Measurements from ENCODE around the gene CALY.
A peak's percentile ranks its signal among the peaks of the same experiment; 100 is the strongest.

CALY gene

DNA sequence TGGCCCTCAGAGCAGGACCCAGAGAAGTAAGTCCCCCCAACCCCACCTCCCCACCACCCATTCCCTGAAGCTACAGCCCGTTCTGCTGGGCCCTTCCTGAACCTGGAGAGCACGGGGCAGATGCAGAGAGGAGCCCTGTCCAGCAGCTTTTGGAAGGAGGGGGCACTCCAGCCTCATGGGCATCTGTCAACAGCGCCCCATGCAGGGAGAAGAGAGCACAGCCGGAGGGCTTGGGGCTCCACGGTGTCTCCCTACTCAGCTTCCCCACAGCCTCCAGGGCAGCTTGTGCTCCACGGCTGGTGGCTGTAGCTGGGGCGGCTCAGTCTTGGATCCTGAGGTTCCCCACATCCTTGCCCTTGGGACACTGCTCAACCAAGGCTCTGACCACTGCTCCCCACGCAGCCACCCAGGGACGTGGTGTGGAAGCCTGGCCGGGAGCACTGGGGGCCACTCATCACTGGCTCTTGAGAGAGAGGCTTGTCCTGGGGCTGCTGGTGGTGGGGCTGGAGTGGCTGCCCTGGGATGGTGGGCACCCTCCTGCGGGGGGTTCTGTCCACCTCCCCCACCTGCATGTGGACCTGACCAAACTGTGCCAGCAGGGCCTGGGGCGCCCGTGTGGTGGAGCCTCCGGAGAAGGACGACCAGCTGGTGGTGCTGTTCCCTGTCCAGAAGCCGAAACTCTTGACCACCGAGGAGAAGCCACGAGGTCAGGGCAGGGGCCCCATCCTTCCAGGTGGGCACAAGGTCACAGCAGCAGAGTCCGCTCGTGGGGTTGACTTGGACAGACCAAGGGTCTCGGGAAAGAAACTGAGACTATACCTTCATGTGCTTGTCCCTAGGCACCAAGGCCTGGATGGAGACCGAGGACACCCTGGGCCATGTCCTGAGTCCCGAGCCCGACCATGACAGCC, 15.0 kb upstream of the CALY start:
- no peak for DNase-seq (ENCODE audit: low read depth in 2 of 2)

DNA sequence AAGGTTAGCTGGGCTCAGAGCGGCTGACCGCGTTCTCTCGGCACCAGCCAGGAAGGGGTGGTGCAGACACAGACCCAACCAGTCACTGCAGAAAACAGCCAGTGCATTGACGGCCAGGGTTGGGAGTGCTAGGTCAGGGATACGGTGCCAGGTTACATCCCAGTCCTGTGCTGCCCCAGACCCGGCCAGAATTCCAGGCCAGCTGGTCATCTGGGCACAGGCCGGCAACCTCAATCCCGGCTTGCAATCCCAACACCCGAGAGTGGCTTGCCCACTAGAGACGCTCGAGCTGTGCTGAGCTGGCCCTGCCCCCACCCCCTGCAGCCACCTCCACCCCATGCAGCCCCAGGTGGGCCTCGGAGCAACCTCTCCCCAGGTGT, 14.2 kb upstream of the CALY start:
- DNase-seq (ENCODE audit: low read depth in 2 of 2) = no peak

DNA sequence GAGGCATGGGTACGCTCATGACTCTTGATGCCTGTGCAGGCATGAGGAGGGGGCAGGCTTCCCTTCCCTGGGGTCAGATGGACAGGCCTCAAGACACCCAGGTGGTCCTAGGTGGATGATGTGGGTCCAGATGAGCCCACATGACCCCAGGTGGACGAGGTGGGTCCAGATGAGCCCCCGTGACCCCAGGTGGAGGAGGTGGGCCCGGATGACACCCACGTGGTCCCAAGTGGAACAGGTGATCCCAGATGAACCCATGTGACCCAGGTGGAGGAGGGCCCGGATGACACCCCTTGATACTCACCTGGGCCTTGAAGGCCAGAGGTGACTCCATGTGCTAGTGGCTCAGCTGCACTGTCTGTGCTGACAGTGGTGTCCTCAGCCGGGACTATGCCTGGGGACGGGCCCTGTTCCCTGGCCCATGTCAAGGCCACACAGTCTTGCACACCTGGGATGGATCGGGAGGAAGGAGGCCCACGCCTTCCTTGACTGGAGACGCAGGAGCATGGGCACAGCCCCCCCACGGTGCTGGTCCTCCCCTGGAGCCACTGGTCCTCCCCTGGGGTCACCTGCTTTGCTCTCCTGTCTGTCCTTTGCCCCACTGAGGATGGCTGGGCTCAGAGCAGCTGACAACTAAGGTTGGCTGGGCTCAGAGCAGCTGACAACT, 13.7 kb upstream of the CALY start:
- DNase-seq (ENCODE audit: low read depth in 2 of 2) = no peak

DNA sequence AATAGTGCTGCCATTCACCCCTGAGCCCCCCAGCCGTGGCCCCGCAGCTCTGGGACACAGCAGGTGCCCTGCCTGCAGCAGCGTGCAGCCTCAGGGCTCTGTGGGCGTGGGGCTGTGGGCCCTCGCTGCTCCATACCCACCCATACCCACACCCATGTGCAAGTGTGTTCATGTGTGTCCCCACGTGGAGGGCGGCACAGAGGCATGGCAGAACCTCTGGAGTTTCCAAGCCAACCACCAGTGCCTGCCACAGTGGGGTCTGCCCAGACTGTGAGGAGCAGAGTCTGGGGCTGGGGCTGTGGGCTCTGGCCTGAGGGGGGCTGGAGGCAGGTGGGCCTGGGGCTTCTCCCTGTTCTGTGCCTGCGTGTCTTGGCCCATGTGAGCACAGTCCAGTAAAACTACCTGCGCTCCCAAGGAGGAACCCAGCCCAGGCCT, 12.9 kb upstream of the CALY start:
- DNase-seq (ENCODE audit: low read depth in 2 of 2) = no peak

DNA sequence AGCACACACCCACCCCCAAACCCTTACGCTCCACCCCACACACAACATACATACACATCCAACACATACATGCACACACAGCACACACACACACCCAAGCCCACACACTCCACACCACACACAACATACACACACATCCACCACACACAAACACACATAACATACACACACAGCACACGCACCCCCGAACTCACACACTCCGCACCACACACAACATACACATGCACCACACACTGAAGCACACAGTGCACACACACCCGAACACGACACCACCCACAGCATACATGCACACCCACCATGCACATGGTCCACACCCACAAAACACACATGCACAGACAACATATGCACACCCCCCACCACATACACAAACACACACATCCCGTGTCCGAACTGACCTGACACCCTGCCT, 12.5 kb upstream of the CALY start:
- no peak for DNase-seq (ENCODE audit: low read depth in 2 of 2)

DNA sequence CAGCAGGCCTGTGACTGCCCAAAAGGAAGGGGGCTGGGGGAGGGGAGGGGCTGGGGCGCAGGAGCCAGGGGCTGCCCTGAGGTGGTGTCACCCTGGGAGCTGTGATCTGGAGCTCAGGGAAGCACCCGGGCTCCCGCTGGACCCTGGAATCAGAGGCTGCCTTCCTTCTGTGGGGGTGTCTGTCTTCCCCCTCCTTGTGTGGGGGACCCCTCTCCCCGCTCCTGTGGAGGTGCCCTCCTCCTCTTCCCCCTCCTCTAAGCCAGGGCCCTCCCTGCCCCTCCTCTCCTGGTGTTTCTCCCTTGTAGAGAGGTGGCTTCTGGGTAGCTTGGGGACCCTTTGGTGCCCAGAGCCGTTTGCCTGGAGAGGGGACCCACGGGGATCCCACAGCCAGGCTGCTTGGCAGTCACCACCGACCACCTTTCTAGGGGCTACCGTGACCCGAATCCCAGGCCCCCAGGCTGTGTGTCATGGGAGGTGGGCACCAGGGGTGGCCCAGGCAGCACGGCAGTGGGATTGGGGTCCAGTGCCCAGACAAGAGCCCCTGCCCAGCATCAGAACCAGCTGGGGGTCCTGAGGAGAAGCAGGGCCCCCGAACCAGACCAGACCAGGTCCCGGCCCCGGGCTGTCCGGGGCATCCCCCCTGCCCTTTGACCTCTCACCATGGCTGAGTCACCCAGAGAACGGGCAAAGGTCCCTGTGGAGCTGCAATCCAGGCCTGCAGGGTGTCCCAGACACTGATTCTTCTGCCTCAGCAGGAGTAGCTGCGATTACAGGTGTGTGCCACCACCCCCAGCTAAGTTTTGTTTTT, 11.2 kb upstream of the CALY start:
- DNase-seq (ENCODE audit: low read depth in 2 of 2) = no peak

DNA sequence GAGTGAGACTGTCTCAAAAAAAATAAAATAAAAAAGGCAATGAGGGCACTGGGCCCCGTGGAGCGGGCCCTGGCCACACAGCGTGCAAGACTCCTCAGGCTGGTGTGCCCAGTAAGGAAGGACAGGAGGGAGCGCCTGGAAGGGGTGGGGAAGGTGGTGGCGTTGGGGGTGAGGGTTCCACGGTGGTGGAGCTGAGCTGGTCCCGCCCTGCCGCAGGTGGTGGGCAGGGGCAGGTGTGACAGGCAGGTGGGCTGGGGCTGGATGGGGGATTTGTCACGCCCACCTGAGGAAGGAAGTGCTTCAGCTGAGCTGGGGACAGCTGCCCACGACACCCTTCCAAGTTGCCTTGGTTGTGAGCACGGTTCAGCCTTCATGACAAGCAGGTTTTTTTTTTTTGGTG, 9.7 kb upstream of the CALY start:
- no peak for DNase-seq (ENCODE audit: low read depth in 2 of 2)

DNA sequence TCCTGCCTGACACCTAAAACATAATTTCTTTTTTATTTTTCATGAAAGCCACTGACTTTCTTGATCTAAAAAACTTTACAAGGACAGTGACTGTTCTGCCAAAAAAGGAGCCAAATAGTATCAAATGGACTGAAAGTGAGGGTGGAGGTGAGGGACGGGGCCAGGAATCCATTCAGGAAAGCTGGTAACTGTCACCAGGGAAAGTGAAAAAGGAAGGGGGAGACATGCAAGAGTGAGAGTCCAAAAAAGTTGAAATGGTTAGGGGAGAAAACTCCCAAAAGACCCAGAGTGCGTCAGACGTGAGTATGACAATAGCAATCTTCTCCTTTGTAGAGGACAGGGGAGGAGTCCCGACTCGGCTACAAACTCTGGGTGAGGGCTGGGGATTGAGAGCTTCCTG, 7.5 kb upstream of the CALY start:
- DNase-seq (ENCODE audit: low read depth in 2 of 2) = no peak

DNA sequence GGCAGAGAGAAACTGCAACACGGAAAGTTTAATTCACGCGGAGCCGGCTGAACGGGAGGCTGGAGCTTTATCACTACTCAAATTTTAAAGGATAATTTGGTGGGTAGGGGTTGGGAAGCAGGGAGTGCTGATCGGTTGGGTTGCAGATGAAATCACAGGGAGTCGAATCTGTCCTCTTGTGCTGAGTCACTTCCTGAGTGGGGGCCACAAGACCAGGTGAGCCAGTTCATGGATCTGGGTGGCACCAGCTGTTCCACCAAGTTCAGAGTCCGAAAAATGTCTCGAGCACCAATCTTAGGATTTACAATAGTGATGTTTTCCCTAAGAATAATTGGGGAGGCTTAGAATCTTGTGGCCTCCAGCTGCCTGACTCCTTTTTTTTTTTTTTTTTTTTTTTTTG, 6.9 kb upstream of the CALY start:
- DNase-seq (ENCODE audit: low read depth in 2 of 2) = no peak

DNA sequence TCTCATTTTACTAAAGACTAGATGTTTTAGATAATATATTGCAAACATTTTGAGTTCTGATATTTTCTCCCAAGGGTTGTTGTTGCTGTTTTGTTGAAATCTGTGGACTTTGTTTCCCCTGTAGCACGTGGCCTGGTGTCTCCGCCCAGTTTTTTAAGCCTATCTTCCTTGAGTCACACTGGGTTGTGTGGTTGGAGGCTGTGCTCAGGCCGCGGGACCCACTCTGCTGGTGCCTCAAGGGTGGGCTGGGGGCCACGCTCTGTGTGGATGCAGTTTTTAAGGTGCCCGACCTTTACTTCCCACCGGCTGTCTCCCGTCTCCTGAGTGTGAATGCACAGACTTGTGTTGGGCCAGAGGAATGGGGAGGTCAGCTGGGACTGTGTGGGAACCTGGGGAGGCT, 6.2 kb upstream of the CALY start:
- no peak for DNase-seq (ENCODE audit: low read depth in 2 of 2)

DNA sequence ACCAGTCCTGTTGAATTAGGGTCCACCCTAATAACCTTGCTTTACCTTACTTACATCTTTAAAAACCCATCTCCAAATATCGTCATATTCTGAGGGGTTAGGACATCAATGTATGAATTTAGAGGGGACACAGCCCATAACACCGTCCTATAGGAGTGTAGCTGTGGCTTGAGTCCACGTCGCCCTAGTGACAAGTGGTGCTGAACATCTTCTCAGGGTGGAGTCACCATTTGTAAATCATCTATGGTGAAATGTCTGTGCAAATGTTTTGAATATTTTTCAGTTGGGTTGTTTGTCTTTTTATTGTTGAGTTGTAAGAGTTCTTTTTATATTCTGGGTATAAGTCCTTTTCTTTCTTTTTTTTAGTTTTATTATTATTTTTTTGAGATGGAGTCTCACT, 5.3 kb upstream of the CALY start:
- no peak for DNase-seq (ENCODE audit: low read depth in 2 of 2)

DNA sequence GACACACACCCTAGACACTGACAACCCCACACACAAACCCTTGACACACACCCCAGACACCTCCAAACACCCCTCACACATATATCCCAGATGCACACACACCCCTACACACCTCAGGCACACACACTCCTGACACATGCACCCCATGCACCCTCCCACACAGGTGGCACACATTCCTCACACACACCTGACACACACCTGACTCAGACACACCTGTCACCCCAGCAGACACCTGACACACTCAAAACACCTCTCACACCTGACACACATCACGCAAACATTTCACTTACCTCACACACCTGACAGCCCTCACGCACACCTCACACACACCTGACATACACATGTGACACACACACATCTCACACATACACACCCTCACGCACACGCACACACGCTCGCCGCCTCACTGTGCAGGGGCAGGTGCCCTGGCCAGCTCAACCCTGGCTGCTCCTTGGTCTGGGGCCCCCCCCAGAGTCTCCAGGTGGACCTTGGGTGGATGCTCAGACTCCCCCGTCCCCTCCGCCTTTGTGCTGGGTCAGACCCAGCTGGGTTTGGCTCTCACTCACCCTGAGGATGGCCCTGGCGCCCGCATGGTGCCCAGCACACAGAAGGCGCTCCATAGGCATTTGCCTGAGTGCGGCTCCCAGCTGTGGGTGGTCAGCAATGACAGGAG, 3.1 kb upstream of the CALY start:
- no peak for DNase-seq (ENCODE audit: low read depth in 2 of 2)

DNA sequence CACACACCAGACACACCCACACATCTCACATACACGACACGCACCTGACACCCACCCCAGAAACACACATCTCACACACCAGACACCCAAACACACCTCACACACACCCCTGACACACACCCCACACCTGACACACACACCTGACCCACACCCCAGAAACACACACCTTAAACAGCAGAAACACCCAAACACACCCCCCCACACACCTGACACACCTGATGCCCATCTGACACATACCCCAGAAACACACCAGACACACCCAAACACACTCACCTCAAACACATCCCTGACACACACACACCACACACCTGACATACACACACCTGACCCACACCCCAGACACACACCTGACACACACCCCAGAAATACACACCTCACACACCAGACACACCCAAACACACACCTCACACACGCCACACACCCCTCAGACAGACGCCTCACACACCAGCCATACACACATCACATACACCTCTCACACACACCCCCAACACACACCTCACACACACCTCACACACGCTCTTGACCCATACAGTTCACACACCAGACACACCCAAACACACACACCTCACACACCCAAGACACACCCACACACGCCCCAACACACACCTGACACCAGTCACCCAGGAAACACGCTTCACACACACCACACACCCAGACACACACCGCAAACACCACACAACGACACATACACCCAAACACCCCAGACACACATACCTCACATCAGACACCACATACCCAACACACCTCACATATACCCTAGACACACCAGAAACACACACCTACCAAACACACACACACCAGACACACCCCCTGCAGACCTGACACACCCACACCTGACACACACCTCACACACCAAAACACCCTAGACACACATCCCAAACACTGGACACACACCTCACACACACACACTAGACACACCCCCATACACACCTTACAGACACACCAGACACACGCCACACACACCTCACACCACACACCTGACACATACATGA, 1.7 kb upstream of the CALY start:
- DNase-seq (ENCODE audit: low read depth in 2 of 2) = no peak

DNA sequence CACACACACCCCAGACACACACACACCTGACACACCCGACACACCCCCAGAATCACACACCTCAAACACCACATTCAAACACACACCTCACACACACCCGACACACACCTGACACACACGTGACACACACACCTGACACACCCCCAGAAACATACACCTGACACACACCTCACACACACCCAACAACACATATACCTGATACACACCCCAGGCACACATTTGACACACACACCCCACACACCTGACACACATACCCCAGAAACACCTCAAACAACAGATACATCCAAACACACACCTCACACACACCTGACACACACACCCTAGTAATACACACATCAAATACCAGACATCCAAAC, 652 bp upstream of the CALY start:
- DNase-seq (ENCODE audit: low read depth in 2 of 2) = no peak

DNA sequence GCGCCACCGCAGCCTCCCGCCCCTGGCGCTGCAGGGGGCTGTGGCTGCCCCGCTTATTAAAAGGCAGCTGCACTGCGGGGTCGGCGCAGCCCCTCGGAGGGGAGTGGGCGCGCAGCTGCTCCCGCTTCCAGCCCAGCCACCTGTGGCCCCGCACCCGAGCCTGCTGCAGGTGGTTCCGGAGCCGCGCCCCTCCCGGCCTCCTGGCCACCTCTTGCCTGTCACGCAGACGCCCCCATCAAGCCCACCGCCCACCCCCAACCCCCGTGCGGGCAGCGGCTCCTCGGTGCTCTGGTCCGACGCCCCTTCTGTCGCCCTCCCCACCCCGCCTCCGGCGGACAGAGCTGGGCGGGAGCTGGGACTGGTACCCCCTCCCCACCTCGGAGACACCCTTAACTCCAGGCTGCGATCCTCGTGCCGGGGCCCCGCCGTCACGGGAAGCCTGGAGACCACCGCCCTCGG, 549 bp downstream of the CALY start:
- no peak for DNase-seq (ENCODE audit: low read depth in 2 of 2)

DNA sequence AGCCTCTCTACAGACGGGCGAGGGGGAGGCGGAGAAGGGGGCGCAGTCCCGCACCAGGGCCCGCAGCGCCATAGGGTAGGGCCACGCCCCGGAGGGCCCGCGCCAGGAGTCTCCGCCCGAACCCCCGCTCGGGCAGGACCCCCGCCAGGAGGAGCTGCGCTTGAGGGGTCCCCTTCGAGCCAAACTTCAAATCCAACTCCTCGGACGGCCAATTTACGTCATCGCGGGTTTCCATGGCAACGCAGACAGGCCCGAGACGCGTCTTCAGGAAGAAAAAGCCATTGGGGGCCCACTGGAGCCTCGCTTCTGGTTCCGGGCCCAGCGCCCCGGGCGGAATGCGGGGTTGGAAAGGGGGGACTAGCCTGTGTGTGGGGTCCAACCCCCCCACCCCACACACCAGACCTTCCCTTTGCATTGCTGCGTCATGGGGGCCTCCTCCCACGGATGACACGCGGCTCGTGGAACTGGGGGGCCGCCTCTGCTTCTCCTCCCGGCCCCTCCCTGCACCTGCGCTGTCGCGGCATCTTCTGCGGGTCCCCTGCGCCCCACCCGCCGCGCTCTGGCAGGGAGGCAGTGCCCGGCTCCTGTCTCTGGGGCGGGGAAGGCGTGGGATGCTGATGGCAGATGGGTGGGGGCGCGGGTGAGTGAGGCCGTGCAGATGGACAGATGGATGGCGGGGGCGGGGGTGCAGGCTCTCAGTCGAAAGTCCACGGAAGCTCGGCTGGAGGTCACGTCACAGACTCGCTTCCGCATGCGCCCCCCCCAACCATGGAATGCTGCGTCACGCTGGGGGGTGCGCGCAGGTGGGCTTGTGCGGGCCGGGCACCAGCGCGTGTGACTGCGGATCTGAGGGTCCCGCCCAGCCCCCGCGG, 1.2 kb downstream of the CALY start:
- peak in 1 of 2 experiments; percentile 15 for DNase-seq (ENCODE audit: low read depth in 2 of 2)

DNA sequence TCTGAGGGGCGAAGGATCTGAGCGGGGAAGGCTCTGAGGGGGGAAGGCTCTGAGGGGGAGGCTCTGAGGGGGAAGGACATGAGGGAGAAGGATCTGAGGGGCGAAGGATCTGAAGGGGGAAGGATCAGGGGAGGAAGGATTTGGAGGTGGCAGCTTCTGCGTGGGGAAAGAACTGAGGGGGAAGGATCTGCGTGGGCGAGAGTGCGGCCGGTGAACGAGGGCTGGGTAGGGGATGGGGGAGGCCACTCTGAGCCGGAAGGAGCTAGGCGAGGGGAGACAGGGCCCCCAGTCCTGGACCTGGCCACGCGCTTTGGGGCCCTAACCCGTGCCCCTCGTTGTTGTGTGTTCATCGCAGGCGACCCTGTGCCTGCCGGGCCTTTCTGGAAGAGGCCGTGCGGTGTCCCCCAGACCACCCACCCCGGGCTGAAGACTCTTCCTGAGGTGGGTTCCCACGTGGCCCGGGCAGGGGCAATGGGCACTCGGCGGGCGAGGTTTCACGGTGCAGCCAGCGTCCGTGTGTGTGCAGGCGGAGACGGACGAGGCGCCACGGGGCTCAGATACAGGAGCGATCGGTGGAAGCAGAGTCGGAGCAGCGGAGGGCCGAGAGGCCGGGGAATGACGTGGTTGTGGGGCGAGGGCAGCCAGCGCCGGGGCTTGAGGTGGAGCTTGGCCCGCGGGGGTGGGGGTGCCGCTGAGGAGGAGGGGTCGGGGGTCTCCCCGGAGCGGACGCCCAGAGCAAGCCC, 2.0 kb downstream of the CALY start:
- no peak for DNase-seq (ENCODE audit: low read depth in 2 of 2)

DNA sequence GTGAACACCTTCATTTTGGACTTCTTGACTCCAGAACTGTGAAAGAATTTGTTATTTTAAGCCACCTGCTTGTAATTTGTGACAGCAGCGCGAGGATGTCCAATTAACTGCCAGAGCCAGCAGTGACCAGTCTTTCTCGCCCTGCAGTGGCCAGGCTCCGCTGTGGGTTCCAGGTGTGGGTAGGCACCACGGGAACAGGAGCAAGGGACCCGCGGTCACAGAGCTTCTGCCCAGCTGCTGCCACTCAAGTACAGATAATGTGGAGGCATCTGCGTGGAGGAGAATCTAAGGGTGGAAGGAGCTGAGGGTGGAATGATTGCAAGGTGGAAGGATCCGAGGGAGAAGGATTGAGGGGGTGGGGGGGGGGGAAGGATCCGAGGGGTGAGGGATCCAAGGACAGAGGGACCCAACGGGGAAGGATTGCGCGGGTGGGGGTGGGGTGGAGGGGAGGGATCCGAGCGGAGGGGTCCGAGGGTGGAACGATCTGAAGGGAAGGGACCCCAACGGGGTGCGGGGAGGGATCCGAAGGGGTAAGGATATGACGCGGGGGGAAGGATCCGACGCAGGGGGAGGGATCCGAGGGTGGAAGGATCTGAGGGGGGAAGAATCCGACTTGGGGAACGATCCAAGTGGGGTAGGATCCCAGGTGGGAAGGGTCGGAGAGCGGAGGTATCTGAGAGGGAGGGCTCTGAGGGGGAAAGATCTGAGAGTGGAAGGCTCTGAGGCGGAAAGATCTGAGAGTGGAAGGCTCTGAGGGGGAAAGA, 3.6 kb downstream of the CALY start:
- no peak for DNase-seq (ENCODE audit: low read depth in 2 of 2)
